HL-60 (cell line): Measurements from ENCODE around the gene METRNL.

Experiments used
- DNase-seq, 2 experiments: peaks; one replicate each; pipeline ENCODE4 v3.0.0-alpha.2; 2010 to 2020; ENCODE audit warnings: low read depth in 1 of 2, low spot score in 1 of 2
- H3K27ac ChIP-seq: fragments of 250-450 bp; sonication (Bioruptor Pico); replicated peaks from 2 replicates; pipeline ENCODE4 v1.5.1; 2020; ENCODE audit warnings: mild to moderate bottlenecking, moderate library complexity
- H3K27me3 ChIP-seq: fragments of 250-450 bp; sonication (Bioruptor Pico); 2 replicates; pipeline ENCODE4 v1.5.1; 2021; ENCODE audit warnings: mild to moderate bottlenecking, moderate library complexity; ENCODE audit not compliant: insufficient read depth, poor library complexity, severe bottlenecking
- H3K4me3 ChIP-seq: replicated peaks from 2 replicates; pipeline ENCODE4 v1.5.1; 2011; ENCODE audit warnings: mild to moderate bottlenecking, control low read depth, low read length; ENCODE audit not compliant: insufficient read depth
- CTCF ChIP-seq: IDR thresholded peaks from one replicate; pipeline ENCODE4 v1.5.1; 2011; ENCODE audit warnings: low read length, control low read depth, inconsistent platforms; ENCODE audit not compliant: insufficient read depth
- GABPA ChIP-seq: IDR thresholded peaks from 2 replicates; pipeline ENCODE4 v1.6.1; 2012; ENCODE audit warnings: low read depth
- POLR2AphosphoS5 ChIP-seq: IDR thresholded peaks from 2 replicates; pipeline ENCODE4 v1.6.1; 2012; ENCODE audit warnings: low read depth
- REST ChIP-seq: IDR thresholded peaks from 2 replicates; pipeline ENCODE4 v1.6.1; 2012; ENCODE audit warnings: low read depth; ENCODE audit not compliant: insufficient replicate concordance
- SPI1 ChIP-seq: IDR thresholded peaks from 2 replicates; pipeline ENCODE4 v1.6.1; 2012; ENCODE audit warnings: low read depth, mild to moderate bottlenecking, borderline replicate concordance

Gene METRNL

GRCh38 chr17:83075270-83075880 is 4.0 kb upstream of the METRNL start:
- Histone ChIP-seq H3K27me3 (peaks cover 13% of the 10 kb centered on the region), H3K27ac (no peak overlapping the region), H3K4me3 (no peak overlapping the region)
- no peak for DNase-seq
- TF ChIP-seq POLR2AphosphoS5 (no peak), GABPA (no peak)

GRCh38 chr17:83076938-83077337 is 2.5 kb upstream of the METRNL start:
- H3K27me3 ChIP-seq, result peaks cover 13% of the 10 kb centered on the region
- TF ChIP-seq REST (no peak), CTCF (peak; percentile 3)
- DNase-seq, result peak in 1 of 2 experiments; percentile 46
- no peak overlapping the region for H3K27ac ChIP-seq
- no peak overlapping the region for H3K4me3 ChIP-seq

- H3K27ac ChIP-seq, result no peak overlapping the region
- TF ChIP-seq POLR2AphosphoS5, result no peak
- TF ChIP-seq CTCF, result no peak
- no peak for TF ChIP-seq SPI1
- TF ChIP-seq REST, result no peak
- TF ChIP-seq GABPA, result no peak
- no peak for DNase-seq
Observed at GRCh38 chr17:83077411-83077810, 2.0 kb upstream of the METRNL start.

GRCh38 chr17:83077939-83078338 is 1.5 kb upstream of the METRNL start:
- no peak for DNase-seq
- Histone ChIP-seq H3K4me3 (no peak overlapping the region), H3K27ac (no peak overlapping the region), H3K27me3 (peaks cover 13% of the 10 kb centered on the region)
- TF ChIP-seq POLR2AphosphoS5 (no peak), GABPA (no peak), REST (no peak), SPI1 (no peak), CTCF (no peak)

More at GRCh38 chr17:83077411-83077810, 2.0 kb upstream of the METRNL start:
- Histone ChIP-seq H3K27me3 (peaks cover 13% of the 10 kb centered on the region), H3K4me3 (no peak overlapping the region)
